Skeletal muscle satellite cell (primary cell): ENCODE measurements around the gene KASH5.

Experiments used
- H3K27me3 ChIP-seq: 2 replicates; pipeline ENCODE4 v1.7.0; 2013; ENCODE audit warnings: low read length; ENCODE audit not compliant: control insufficient read depth, insufficient read depth
- H3K36me3 ChIP-seq: 2 replicates; pipeline ENCODE4 v1.7.0; 2013; ENCODE audit warnings: mild to moderate bottlenecking, control low read depth, low read length; ENCODE audit not compliant: insufficient read depth
- H3K4me1 ChIP-seq: 2 replicates; pipeline ENCODE4 v1.7.0; 2013; ENCODE audit warnings: low read length; ENCODE audit not compliant: control insufficient read depth, insufficient read depth
- H3K4me2 ChIP-seq: 2 replicates; pipeline ENCODE4 v1.7.0; 2013; ENCODE audit warnings: mild to moderate bottlenecking, low read length
- H3K4me3 ChIP-seq: 2 replicates; pipeline ENCODE4 v1.7.0; 2013; ENCODE audit warnings: low read length
- H3K9ac ChIP-seq: 2 replicates; pipeline ENCODE4 v1.7.0; 2013; ENCODE audit warnings: mild to moderate bottlenecking, low read depth, low read length, moderate library complexity
- H3K9me3 ChIP-seq: replicated peaks from 2 replicates; pipeline ENCODE4 v1.7.0; 2013; ENCODE audit warnings: mild to moderate bottlenecking, control low read depth, low read length

Gene KASH5

DNA sequence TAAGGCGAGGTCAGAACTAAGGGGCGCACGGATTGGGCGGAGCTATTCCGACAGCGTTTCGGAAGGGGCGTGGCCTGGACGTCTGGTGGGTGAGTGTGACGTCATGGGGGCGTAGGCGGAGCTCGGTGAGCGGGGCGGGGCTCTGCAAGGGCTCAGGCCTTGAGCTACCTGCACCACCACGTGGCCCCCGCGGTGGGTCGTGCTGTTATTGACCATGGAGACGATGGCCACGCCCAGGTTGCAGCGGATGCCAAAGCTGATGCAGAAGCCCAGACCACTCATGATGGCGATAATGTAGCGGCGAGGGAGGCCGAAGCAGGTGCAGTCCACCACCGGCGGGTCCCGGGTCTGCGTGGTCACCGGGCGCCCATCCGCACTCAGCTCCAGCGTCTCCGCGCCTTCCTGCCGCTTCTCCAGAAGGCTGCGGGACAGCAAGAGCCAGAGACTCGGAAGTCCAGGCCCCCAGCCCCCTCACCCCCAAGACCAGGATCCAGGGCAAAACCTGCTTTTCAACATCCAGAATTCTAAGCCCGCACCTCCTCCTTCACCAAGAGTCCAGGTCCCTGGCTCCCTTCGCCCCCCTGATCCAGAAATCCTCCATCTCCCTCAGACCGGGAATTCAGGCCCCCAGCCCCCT, 48.5 kb downstream of the KASH5 start:
- no peaks in the 10 kb centered on the region for H3K36me3 ChIP-seq
- no peak overlapping the region for H3K4me2 ChIP-seq
- H3K9me3 ChIP-seq = no peaks in the 10 kb centered on the region
- H3K4me3 ChIP-seq = no peak overlapping the region
- peaks cover 89% of the 10 kb centered on the region for H3K27me3 ChIP-seq
- H3K4me1 ChIP-seq = no peaks in the 10 kb centered on the region
- H3K9ac ChIP-seq = no peak overlapping the region

DNA sequence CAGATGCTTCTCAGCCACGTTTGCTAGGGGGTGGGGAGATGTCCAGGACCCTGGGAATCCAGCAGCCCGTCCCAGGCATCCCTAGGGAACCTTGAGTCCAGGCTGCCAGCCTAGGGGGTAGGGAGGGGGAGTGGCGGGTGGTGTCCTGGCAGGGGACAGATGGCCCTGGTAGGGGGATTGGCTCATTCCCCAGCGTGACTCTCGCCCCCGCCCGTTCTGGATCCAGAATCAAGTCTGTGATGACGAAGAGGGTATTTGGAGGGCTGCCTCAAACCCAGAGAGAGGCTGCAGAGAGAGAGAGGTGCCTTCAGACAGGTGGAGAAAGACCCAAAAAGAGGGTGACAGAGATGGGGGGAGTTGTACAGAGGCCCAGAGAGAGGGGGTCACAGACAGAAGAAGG, 49.2 kb downstream of the KASH5 start:
- Histone ChIP-seq H3K27me3 (peaks cover 90% of the 10 kb centered on the region), H3K4me2 (no peak overlapping the region), H3K36me3 (no peaks in the 10 kb centered on the region), H3K9ac (no peak overlapping the region), H3K4me1 (no peaks in the 10 kb centered on the region), H3K4me3 (no peak overlapping the region), H3K9me3 (no peaks in the 10 kb centered on the region)

DNA sequence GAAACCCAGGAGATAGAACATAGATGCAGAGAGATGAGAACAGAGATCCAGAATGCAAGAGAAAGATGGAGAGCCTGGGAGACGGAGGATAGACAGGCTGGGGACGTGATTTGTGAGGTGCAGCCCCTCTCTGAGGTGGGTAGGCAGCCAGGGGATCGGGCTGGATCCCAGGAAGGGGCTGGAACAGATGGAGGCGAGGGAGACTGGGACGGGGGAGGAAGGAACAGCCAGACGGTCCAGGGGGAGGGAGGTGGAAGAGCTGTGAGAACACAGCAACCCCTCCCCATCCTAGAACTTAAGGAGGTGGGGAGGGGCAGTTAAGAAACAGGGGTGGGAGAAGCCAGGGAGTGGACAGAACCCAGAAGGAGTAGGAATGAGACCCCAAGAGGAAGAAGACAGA, 50.2 kb downstream of the KASH5 start:
- Histone ChIP-seq H3K9ac (no peak overlapping the region), H3K36me3 (no peaks in the 10 kb centered on the region), H3K4me3 (no peak overlapping the region), H3K9me3 (no peaks in the 10 kb centered on the region), H3K4me1 (no peaks in the 10 kb centered on the region), H3K4me2 (no peak overlapping the region), H3K27me3 (peaks cover 83% of the 10 kb centered on the region)

DNA sequence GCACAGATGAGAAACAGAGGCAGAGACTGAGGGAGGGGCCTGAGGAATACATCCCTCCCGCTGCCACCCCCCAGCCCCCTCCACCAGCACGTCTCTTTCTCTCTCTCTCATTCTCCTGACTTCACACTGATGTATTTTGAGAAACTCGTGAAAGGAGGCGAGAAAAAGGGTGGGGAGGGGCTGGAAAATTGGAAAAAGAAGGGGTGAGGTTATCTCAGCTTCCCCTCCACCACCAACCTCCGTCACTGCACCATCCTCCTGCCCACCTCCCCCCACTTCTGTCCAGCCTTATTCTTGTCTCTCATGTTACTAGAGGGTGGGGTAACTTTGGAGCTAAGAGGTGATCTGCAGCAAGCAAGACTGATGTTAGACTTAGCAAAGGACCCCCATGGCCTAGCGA, 51.8 kb downstream of the KASH5 start:
- peaks cover 72% of the 10 kb centered on the region for H3K27me3 ChIP-seq
- H3K9me3 ChIP-seq = no peaks in the 10 kb centered on the region
- H3K4me1 ChIP-seq = no peaks in the 10 kb centered on the region
- H3K4me2 ChIP-seq = no peak overlapping the region
- H3K4me3 ChIP-seq = no peak overlapping the region
- H3K36me3 ChIP-seq = no peaks in the 10 kb centered on the region
- H3K9ac ChIP-seq = no peak overlapping the region

DNA sequence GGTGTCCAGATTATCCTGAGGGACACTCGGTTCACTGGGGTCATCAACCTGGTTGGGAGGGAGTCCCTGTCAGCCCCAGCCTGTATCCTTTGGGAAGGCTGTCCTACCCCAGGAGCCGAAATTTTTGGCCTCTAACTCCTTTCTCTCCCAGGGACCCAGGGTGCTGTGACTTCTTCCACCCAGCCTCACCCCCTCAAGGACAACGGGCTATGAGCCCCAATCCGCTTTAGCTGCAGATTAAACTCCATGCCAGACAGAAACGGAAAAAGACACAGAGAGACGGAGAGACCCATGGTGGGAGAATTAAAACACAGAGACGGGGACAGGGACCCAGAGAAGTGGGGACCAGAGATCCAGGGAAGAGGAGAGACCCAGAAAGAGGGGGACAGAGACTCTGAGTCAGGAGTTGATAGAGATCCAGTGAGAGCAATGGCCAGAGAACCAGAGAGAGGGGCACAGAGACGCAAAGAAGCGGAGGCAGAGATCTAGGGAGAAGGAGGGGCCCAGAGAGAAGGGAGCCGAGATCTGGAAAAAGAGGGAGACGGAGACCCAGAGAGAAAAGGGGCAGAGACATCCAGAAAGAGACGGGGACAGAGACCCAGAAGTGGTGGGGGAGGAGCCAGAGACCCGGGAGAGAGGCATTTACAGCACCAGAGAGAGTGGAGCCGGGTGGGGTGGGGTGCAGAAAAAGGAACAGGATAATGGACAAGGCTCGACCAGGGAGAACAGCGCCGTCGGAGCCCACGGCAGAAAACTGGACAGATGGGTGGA, 52.6 kb downstream of the KASH5 start:
- no peaks in the 10 kb centered on the region for H3K9me3 ChIP-seq
- no peak overlapping the region for H3K9ac ChIP-seq
- H3K4me2 ChIP-seq = peak overlapping the region; percentile 63
- no peaks in the 10 kb centered on the region for H3K4me1 ChIP-seq
- H3K36me3 ChIP-seq = no peaks in the 10 kb centered on the region
- H3K27me3 ChIP-seq = peaks cover 64% of the 10 kb centered on the region
- no peak overlapping the region for H3K4me3 ChIP-seq

DNA sequence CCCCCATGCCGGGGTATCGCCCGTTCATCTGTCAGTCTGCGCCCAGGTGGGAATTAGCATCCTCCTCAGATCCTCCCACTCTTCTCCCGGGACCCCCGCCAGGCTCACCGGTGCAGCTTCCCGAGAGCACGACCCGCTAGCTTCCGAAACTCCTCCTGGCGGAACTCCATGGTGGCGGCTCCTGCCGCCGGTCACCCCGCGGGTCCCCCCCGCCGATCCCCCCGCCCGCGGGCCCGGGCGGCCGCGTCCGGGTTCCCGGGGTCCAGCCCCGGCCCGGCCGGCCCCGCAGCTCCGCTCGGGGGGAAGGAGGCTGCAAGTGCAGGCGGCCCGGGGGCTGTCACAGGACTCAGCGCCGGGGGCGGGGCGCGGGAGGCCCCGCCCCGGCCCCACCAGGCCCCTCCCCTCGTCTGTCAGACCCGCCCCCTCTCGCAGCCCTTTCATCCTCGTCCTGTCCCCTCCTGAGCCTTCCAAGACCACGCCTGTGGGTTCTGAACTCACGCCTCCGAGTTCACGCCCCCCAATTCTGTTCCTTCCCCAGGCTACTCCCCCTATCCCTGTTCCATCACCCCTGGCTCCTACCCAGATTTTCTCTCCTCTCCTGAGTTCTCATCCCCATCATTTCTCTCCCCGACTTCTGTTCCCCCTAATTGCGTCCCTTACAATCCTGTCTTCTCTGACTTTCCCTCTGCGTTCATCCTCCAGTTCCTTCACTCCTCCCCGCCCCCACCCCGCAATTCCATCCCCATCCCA, 53.3 kb downstream of the KASH5 start, which contains the start of gene SLC17A7:
TSS of gene SLC17A7 (minus strand) at position 318 of the 750 bp plus-strand sequence. CDS start at position 170, 148 bp downstream.
- Histone ChIP-seq H3K27me3 (peaks cover 57% of the 10 kb centered on the region), H3K9ac (no peak within 1 kb of the TSS), H3K36me3 (no peaks in the 10 kb centered on the region), H3K9me3 (no peaks in the 10 kb centered on the region), H3K4me1 (no peaks in the 10 kb centered on the region), H3K4me2 (peak within 1 kb of the TSS; percentile 97), H3K4me3 (no peak within 1 kb of the TSS)

DNA sequence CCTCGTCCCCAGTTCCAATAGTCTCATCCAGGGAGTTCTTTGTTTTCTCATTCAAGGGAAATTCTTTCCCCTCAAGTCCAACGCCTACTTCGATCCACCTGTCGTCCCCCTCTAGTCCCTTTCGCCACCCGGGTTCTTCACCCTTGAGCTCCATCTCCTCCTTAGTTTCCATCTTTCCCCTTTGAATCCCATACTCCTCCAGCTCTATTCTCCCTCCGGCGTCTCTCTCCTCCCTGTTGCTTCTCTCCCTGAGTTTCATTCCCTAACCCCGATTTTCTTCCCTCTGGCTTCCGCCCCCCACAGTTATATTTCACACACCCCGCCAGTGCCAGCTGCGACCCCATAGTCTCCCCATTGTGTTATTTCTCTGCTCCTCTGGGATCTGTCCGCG, 53.9 kb downstream of the KASH5 start:
- H3K4me1 ChIP-seq = no peaks in the 10 kb centered on the region
- H3K4me3 ChIP-seq = no peak overlapping the region
- H3K9me3 ChIP-seq = no peaks in the 10 kb centered on the region
- H3K27me3 ChIP-seq = peaks cover 51% of the 10 kb centered on the region
- H3K36me3 ChIP-seq = no peaks in the 10 kb centered on the region
- H3K4me2 ChIP-seq = peak overlapping the region; percentile 97
- no peak overlapping the region for H3K9ac ChIP-seq

DNA sequence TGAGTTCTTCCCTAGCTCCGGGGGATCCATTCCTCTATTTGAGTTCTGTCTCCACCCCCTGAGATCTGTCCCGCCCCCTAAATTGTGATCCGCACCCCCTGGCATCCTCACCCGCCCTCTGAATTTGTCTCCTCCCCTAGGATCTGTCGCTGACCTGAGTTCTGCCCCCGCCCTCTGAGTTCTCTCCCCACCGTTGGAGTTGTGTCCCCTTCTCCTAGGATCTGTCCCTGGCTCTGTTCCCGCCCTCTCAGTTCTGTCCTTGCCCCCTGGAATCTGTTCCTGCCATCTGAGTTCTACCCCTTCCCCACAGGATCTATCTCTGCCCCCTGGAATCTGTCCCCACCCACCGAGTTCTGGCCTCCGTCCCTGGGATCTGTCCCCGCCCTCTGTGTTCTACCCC, 54.3 kb downstream of the KASH5 start:
- peak overlapping the region; percentile 97 for H3K4me2 ChIP-seq
- no peak overlapping the region for H3K9ac ChIP-seq

DNA sequence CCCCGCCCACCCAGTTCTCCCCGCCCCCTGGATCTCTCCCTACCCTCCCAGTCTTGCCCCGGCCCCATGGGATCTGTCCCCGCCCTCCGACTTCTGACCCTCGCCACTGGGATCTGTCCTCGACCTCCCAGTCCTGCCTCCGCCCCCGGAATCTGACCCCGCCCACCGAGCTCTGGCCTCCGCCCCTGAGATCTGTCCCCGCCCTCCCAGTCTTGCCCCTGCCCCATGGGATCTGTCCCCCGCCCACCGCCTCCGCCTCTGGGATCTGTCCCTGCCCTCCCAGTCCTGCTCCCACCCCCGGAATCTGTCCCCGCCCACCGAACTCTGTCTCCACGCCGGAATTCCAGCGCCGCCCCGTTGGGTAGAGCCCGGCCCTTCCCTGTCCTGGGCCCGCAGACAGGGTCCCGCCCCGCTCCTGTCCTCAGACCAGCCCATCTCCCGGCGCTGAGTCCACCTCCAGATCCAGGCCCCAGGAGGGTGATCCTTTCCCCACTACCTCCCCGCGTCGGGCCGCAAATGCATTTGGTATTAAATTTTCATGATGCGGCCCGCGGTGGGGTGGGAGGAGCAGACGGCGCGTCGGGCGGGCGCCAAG, 54.8 kb downstream of the KASH5 start:
- Histone ChIP-seq H3K4me3 (peak overlapping the region; percentile 76), H3K9me3 (no peaks in the 10 kb centered on the region), H3K27me3 (peaks cover 43% of the 10 kb centered on the region), H3K9ac (peak overlapping the region; percentile 72), H3K36me3 (no peaks in the 10 kb centered on the region), H3K4me2 (peak overlapping the region; percentile 97), H3K4me1 (no peaks in the 10 kb centered on the region)

More for the DNA sequence above, 54.3 kb downstream of the KASH5 start:
- H3K9me3 ChIP-seq = no peaks in the 10 kb centered on the region
- H3K36me3 ChIP-seq = no peaks in the 10 kb centered on the region
- H3K27me3 ChIP-seq = peaks cover 48% of the 10 kb centered on the region
- H3K4me3 ChIP-seq = no peak overlapping the region
- no peaks in the 10 kb centered on the region for H3K4me1 ChIP-seq

DNA sequence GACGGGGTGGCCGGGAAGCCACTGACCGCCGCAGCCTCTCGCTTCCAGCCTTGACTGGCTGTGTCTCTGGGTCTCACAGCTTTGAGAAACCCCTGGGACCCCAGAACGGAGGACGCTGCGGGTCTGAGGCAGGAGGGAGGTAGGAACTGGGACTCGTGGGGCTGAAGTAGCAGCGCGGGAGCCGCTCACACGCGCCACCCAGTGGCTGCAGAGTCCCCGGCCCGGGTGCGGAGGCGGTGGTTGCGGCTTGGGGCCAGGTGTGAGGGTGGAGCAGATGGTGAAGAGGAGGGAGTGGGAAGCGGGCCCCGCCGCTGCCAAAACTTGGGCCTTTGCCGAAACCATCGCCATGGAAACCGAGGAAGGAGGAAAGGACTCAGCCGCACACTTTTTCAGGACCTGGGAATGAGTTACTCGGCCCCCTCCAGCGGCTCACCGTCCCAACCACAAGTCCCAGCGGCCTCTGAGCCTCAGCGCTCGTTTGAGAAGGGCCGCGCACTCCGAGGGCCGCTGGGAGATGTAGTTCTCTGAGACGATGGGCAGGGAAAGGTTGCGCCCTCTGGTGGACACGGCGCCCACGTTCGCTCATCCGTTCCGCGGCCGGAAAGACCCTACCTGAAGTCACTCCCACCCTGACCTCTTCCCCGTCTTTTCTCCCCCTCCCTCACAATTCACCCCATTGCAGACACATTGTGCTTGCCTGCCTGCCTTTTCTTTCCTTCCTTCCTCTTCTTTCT, 55.5 kb downstream of the KASH5 start:
- Histone ChIP-seq H3K9ac (peak overlapping the region; percentile 72), H3K4me2 (peak overlapping the region; percentile 97), H3K4me3 (peak overlapping the region; percentile 76), H3K4me1 (no peaks in the 10 kb centered on the region), H3K27me3 (peaks cover 36% of the 10 kb centered on the region), H3K9me3 (no peaks in the 10 kb centered on the region), H3K36me3 (peaks cover 2% of the 10 kb centered on the region)
